Immature natural killer cell (primary cell): ENCODE data around the gene RERG. TPM values are rescaled to one million over a fixed set of nuclear protein-coding genes. Genes with fewer than 3 reads are reported as not detected.

Experiments
- DNase-seq, 3 donors: peaks; one replicate each; pipeline ENCODE4 v3.0.0; 2022; ENCODE audit warnings: mixed read lengths in 1 of 3
- H3K27ac Mint-ChIP-seq, 6 donors: one replicate each; pipeline ENCODE4 v1.8.0; 2020; ENCODE audit warnings: mixed read lengths in 6 of 6, mild to moderate bottlenecking in 5 of 6, inconsistent platforms in 4 of 6, moderate library complexity in 3 of 6
- H3K27me3 Mint-ChIP-seq, 3 donors: one replicate each; pipeline ENCODE4 v1.8.0; 2020 to 2021; ENCODE audit warnings: low read depth in 3 of 3, mild to moderate bottlenecking in 3 of 3, mixed read lengths in 3 of 3, moderate library complexity in 3 of 3, inconsistent platforms in 1 of 3
- H3K36me3 Mint-ChIP-seq, 3 donors: one replicate each; pipeline ENCODE4 v1.8.0; 2020; ENCODE audit warnings: mixed read lengths in 3 of 3, inconsistent platforms in 2 of 3, mild to moderate bottlenecking in 2 of 3
- H3K4me1 Mint-ChIP-seq, 2 donors: one replicate each; pipeline ENCODE4 v1.8.0; 2020; ENCODE audit warnings: inconsistent platforms in 2 of 2, mild to moderate bottlenecking in 2 of 2, mixed read lengths in 2 of 2, moderate library complexity in 1 of 2
- H3K4me3 Mint-ChIP-seq, 5 donors: one replicate each; pipeline ENCODE4 v1.8.0; 2020; ENCODE audit warnings: mild to moderate bottlenecking in 5 of 5, mixed read lengths in 5 of 5, inconsistent platforms in 3 of 5, moderate library complexity in 3 of 5
- H3K9me3 Mint-ChIP-seq, 6 donors: one replicate each; pipeline ENCODE4 v1.8.0; 2020; ENCODE audit warnings: mild to moderate bottlenecking in 6 of 6, mixed read lengths in 6 of 6, inconsistent platforms in 4 of 6, moderate library complexity in 3 of 6
- polyA plus RNA-seq, 3 donors: library from polyadenylated mRNA; unstranded; fragments of 300-500 nt; fragmentation: Illumina TruSeq; gene quantifications; one replicate each; pipeline ENCODE4 v1.2.3, GENCODE V29; 2021

The RERG gene
- polyA plus RNA-seq, 3 donors from 2014 or later: not detected

- Mint-ChIP-seq H3K27ac (no peak overlapping the region), H3K4me3 (no peak overlapping the region), H3K27me3 (peaks cover 0 to 2% (median 0%) of the 10 kb centered on the region in 3 donors), H3K36me3 (no peaks in the 10 kb centered on the region), H3K4me1 (no peaks in the 10 kb centered on the region), H3K9me3 (peaks cover 0 to 4% (median 0%) of the 10 kb centered on the region in 6 donors)
- DNase-seq: no peak
Measured at GRCh38 chr12:15163030-15163976, 57.9 kb downstream of the RERG start.

GRCh38 chr12:15158083-15158482 lies 63.1 kb downstream of the RERG start:
- peaks cover 0 to 4% (median 0%) of the 10 kb centered on the region in 3 donors for H3K27me3 Mint-ChIP-seq
- no peaks in the 10 kb centered on the region for H3K36me3 Mint-ChIP-seq
- no peak for DNase-seq
- H3K4me1 Mint-ChIP-seq: no peaks in the 10 kb centered on the region
- no peak overlapping the region for H3K4me3 Mint-ChIP-seq
- no peak overlapping the region for H3K27ac Mint-ChIP-seq
- peaks cover 0 to 2% (median 0%) of the 10 kb centered on the region in 6 donors for H3K9me3 Mint-ChIP-seq

- no peak for DNase-seq
- H3K4me1 Mint-ChIP-seq: no peaks in the 10 kb centered on the region
- H3K27ac Mint-ChIP-seq: no peak overlapping the region
- H3K27me3 Mint-ChIP-seq: peaks cover 0 to 4% (median 0%) of the 10 kb centered on the region in 3 donors
- peaks cover 0 to 2% (median 0%) of the 10 kb centered on the region in 6 donors for H3K9me3 Mint-ChIP-seq
- H3K36me3 Mint-ChIP-seq: no peaks in the 10 kb centered on the region
- H3K4me3 Mint-ChIP-seq: no peak overlapping the region
Measured at GRCh38 chr12:15157269-15157671, 63.9 kb downstream of the RERG start.

GRCh38 chr12:15155271-15155670 lies 65.9 kb downstream of the RERG start:
- no peak for DNase-seq
- H3K4me1 Mint-ChIP-seq: no peaks in the 10 kb centered on the region
- H3K36me3 Mint-ChIP-seq: no peaks in the 10 kb centered on the region
- H3K4me3 Mint-ChIP-seq: no peak overlapping the region
- H3K27me3 Mint-ChIP-seq: peaks cover 1 to 4% (median 4%) of the 10 kb centered on the region in 3 donors
- H3K27ac Mint-ChIP-seq: no peak overlapping the region
- no peaks in the 10 kb centered on the region for H3K9me3 Mint-ChIP-seq

GRCh38 chr12:15154103-15154502 lies 67.1 kb downstream of the RERG start:
- H3K27me3 Mint-ChIP-seq: peaks cover 1 to 4% (median 4%) of the 10 kb centered on the region in 3 donors
- no peak for DNase-seq

GRCh38 chr12:15152868-15153267 lies 68.3 kb downstream of the RERG start:
- Mint-ChIP-seq H3K4me3 (no peak overlapping the region), H3K36me3 (no peaks in the 10 kb centered on the region), H3K27me3 (peaks cover 1 to 5% (median 2%) of the 10 kb centered on the region in 3 donors), H3K9me3 (peaks cover 0 to 1% (median 0%) of the 10 kb centered on the region in 6 donors), H3K27ac (no peak overlapping the region), H3K4me1 (no peaks in the 10 kb centered on the region)
- DNase-seq: no peak

More at GRCh38 chr12:15154103-15154502, 67.1 kb downstream of the RERG start:
- H3K4me1 Mint-ChIP-seq: no peaks in the 10 kb centered on the region
- no peaks in the 10 kb centered on the region for H3K9me3 Mint-ChIP-seq
- no peak overlapping the region for H3K4me3 Mint-ChIP-seq
- no peak overlapping the region for H3K27ac Mint-ChIP-seq
- no peaks in the 10 kb centered on the region for H3K36me3 Mint-ChIP-seq

- no peaks in the 10 kb centered on the region for H3K36me3 Mint-ChIP-seq
Measured at GRCh38 chr12:15152456-15152855, 68.8 kb downstream of the RERG start.

GRCh38 chr12:15151161-15152091 lies 69.8 kb downstream of the RERG start:
- Mint-ChIP-seq H3K4me3 (no peak overlapping the region), H3K4me1 (no peaks in the 10 kb centered on the region), H3K27ac (no peak overlapping the region), H3K9me3 (peaks cover 0 to 1% (median 0%) of the 10 kb centered on the region in 6 donors), H3K36me3 (no peaks in the 10 kb centered on the region), H3K27me3 (peaks cover 1 to 5% (median 2%) of the 10 kb centered on the region in 3 donors)
- DNase-seq: no peak

More at GRCh38 chr12:15152456-15152855, 68.8 kb downstream of the RERG start:
- no peak for DNase-seq
- peaks cover 0 to 1% (median 0%) of the 10 kb centered on the region in 6 donors for H3K9me3 Mint-ChIP-seq
- H3K27ac Mint-ChIP-seq: no peak overlapping the region
- no peak overlapping the region for H3K4me3 Mint-ChIP-seq
- peaks cover 1 to 5% (median 2%) of the 10 kb centered on the region in 3 donors for H3K27me3 Mint-ChIP-seq
- H3K4me1 Mint-ChIP-seq: no peaks in the 10 kb centered on the region

- H3K36me3 Mint-ChIP-seq: no peaks in the 10 kb centered on the region
- DNase-seq: no peak
- no peaks in the 10 kb centered on the region for H3K4me1 Mint-ChIP-seq
- no peak overlapping the region for H3K4me3 Mint-ChIP-seq
- H3K27ac Mint-ChIP-seq: no peak overlapping the region
- peaks cover 0 to 2% (median 0%) of the 10 kb centered on the region in 6 donors for H3K9me3 Mint-ChIP-seq
- peaks cover 0 to 13% (median 1%) of the 10 kb centered on the region in 3 donors for H3K27me3 Mint-ChIP-seq
Measured at GRCh38 chr12:15146585-15146984, 74.6 kb downstream of the RERG start.

GRCh38 chr12:15143467-15143866 lies 77.8 kb downstream of the RERG start:
- H3K27me3 Mint-ChIP-seq: peaks cover 2 to 12% (median 5%) of the 10 kb centered on the region in 3 donors
- no peak overlapping the region for H3K27ac Mint-ChIP-seq
- no peak for DNase-seq
- no peaks in the 10 kb centered on the region for H3K36me3 Mint-ChIP-seq
- H3K4me1 Mint-ChIP-seq: no peaks in the 10 kb centered on the region
- H3K9me3 Mint-ChIP-seq: peaks cover 0 to 2% (median 0%) of the 10 kb centered on the region in 6 donors
- no peak overlapping the region for H3K4me3 Mint-ChIP-seq

GRCh38 chr12:15142711-15143110 lies 78.5 kb downstream of the RERG start:
- H3K9me3 Mint-ChIP-seq: peaks cover 0 to 6% (median 0%) of the 10 kb centered on the region in 6 donors
- no peaks in the 10 kb centered on the region for H3K36me3 Mint-ChIP-seq
- H3K4me1 Mint-ChIP-seq: no peaks in the 10 kb centered on the region
- H3K27ac Mint-ChIP-seq: no peak overlapping the region
- no peak overlapping the region for H3K4me3 Mint-ChIP-seq
- H3K27me3 Mint-ChIP-seq: peaks cover 2 to 12% (median 5%) of the 10 kb centered on the region in 3 donors
- DNase-seq: no peak

GRCh38 chr12:15131431-15131830 lies 89.8 kb downstream of the RERG start:
- Mint-ChIP-seq H3K9me3 (peaks cover 0 to 2% (median 0%) of the 10 kb centered on the region in 6 donors), H3K27ac (no peak overlapping the region), H3K4me3 (no peak overlapping the region), H3K4me1 (no peaks in the 10 kb centered on the region), H3K36me3 (no peaks in the 10 kb centered on the region), H3K27me3 (peaks cover 2 to 9% (median 2%) of the 10 kb centered on the region in 3 donors)
- DNase-seq: no peak

GRCh38 chr12:15130541-15130940 lies 90.7 kb downstream of the RERG start:
- H3K27ac Mint-ChIP-seq: no peak overlapping the region
- DNase-seq: no peak
- H3K4me3 Mint-ChIP-seq: no peak overlapping the region
- no peaks in the 10 kb centered on the region for H3K4me1 Mint-ChIP-seq
- no peaks in the 10 kb centered on the region for H3K36me3 Mint-ChIP-seq
- peaks cover 0 to 2% (median 0%) of the 10 kb centered on the region in 6 donors for H3K9me3 Mint-ChIP-seq
- peaks cover 2 to 9% (median 2%) of the 10 kb centered on the region in 3 donors for H3K27me3 Mint-ChIP-seq
